Measurements from ENCODE around the gene PERP.
A peak's percentile ranks its signal among the peaks of the same experiment; 100 is the strongest.
"Not testable (repeated sequence)": the region's sequence is repeated elsewhere in the genome, so short reads cannot be mapped to it uniquely, and the experiment has no call there.

PERP gene

GRCh38 chr6:138105880-138106664 is 1.1 kb downstream of the PERP start:
- FAIRE-seq (peak; percentile 28), DNase-seq (ENCODE audit: insufficient read length, low spot score) (no peak)

GRCh38 chr6:138105446-138105845 is 1.8 kb downstream of the PERP start:
- no peak for DNase-seq (ENCODE audit: insufficient read length, low spot score)
- FAIRE-seq = no peak

- DNase-seq (ENCODE audit: insufficient read length, low spot score) (no peak), FAIRE-seq (no peak)
Measured at GRCh38 chr6:138104618-138105213, 2.5 kb downstream of the PERP start.

GRCh38 chr6:138103871-138104270 is 3.3 kb downstream of the PERP start:
- FAIRE-seq = no peak
- no peak for DNase-seq (ENCODE audit: insufficient read length, low spot score)

- no peak for DNase-seq (ENCODE audit: insufficient read length, low spot score)
Measured at GRCh38 chr6:138101946-138102731, 5.1 kb downstream of the PERP start.

GRCh38 chr6:138099832-138100231 is 7.4 kb downstream of the PERP start:
- no peak for FAIRE-seq
- DNase-seq (ENCODE audit: insufficient read length, low spot score) = no peak

More at GRCh38 chr6:138101946-138102731, 5.1 kb downstream of the PERP start:
- no peak for FAIRE-seq

GRCh38 chr6:138098306-138098705 is 8.9 kb downstream of the PERP start:
- DNase-seq (ENCODE audit: insufficient read length, low spot score) = no peak

GRCh38 chr6:138094260-138094659 is 13.0 kb downstream of the PERP start:
- FAIRE-seq (no peak), DNase-seq (ENCODE audit: insufficient read length, low spot score) (no peak)

More at GRCh38 chr6:138098306-138098705, 8.9 kb downstream of the PERP start:
- no peak for FAIRE-seq

GRCh38 chr6:138093632-138094031 is 13.6 kb downstream of the PERP start:
- no peak for DNase-seq (ENCODE audit: insufficient read length, low spot score)
- FAIRE-seq = no peak

GRCh38 chr6:138092686-138093085 is 14.5 kb downstream of the PERP start:
- DNase-seq (ENCODE audit: insufficient read length, low spot score) = no peak
- FAIRE-seq = no peak

- no peak for FAIRE-seq
- no peak for DNase-seq (ENCODE audit: insufficient read length, low spot score)
Measured at GRCh38 chr6:138089325-138089724, 17.9 kb downstream of the PERP start.

GRCh38 chr6:138088326-138088762 is 18.9 kb downstream of the PERP start:
- DNase-seq (ENCODE audit: insufficient read length, low spot score) = no peak
- FAIRE-seq = no peak

- FAIRE-seq (no peak), DNase-seq (ENCODE audit: insufficient read length, low spot score) (no peak)
Measured at GRCh38 chr6:138087593-138088325, 19.5 kb downstream of the PERP start.

- DNase-seq (ENCODE audit: insufficient read length, low spot score) = no peak
- no peak for FAIRE-seq
Measured at GRCh38 chr6:138086573-138087196, 20.5 kb downstream of the PERP start.

- DNase-seq (ENCODE audit: insufficient read length, low spot score) (no peak), FAIRE-seq (no peak)
Measured at GRCh38 chr6:138085839-138086222, 21.4 kb downstream of the PERP start.

- DNase-seq (ENCODE audit: insufficient read length, low spot score) (no peak), FAIRE-seq (no peak)
Measured at GRCh38 chr6:138084904-138085838, 22.0 kb downstream of the PERP start.

GRCh38 chr6:138082232-138082631 is 25.0 kb downstream of the PERP start:
- FAIRE-seq = no peak
- DNase-seq (ENCODE audit: insufficient read length, low spot score) = no peak

- DNase-seq (ENCODE audit: insufficient read length, low spot score); FAIRE-seq: not testable (repeated sequence)
Measured at GRCh38 chr6:138079556-138079955, 27.7 kb downstream of the PERP start.

- DNase-seq (ENCODE audit: insufficient read length, low spot score) (no peak), FAIRE-seq (no peak)
Measured at GRCh38 chr6:138078491-138078890, 28.7 kb downstream of the PERP start.
